Heart left ventricle (tissue), 16 donors: ENCODE measurements around the gene XIRP2. TPM values are rescaled to one million over a fixed set of nuclear protein-coding genes. Genes with fewer than 3 reads are reported as not detected.
A peak's percentile ranks its signal among the peaks of the same experiment; 100 is the strongest.

ENCODE experiments used
- ATAC-seq, 4 donors: fragments of 200-7000 bp; cut with Tn5 transposase; one replicate each; pipeline ENCODE4 v1.9.1; 2020 to 2022; ENCODE audit warnings: moderate library complexity in 4 of 4, mild to moderate bottlenecking in 3 of 4, moderate number of reproducible peaks in 1 of 4
- DNase-seq, 5 donors: peaks; one replicate each; pipeline ENCODE4 v3.0.0-alpha.2; 2020
- H3K27ac ChIP-seq, 12 donors: fragments of 200-600 bp; sonication (generic) in 4 of 12; one replicate each; pipeline versions ENCODE4 v1.5.0 to v1.8.0; 2016 to 2022; ENCODE audit warnings: mild to moderate bottlenecking in 2 of 12
- H3K27me3 ChIP-seq, 9 donors: fragments of 200-600 bp; sonication (generic) in 2 of 9; one replicate each; pipeline versions ENCODE4 v1.5.1 to v1.8.0; 2016 to 2022; ENCODE audit warnings: mild to moderate bottlenecking in 3 of 9
- H3K36me3 ChIP-seq, 9 donors: fragments of 200-600 bp; sonication (generic) in 2 of 9; one replicate each; pipeline versions ENCODE4 v1.5.0 to v1.8.0; 2018 to 2022; ENCODE audit warnings: mild to moderate bottlenecking in 2 of 9
- H3K4me1 ChIP-seq, 12 donors: fragments of 200-600 bp; sonication (generic) in 4 of 12; one replicate each; pipeline versions ENCODE4 v1.5.0 to v1.8.0; 2016 to 2022; ENCODE audit warnings: mild to moderate bottlenecking in 3 of 12
- H3K4me3 ChIP-seq, 12 donors: fragments of 200-600 bp; sonication (generic) in 4 of 12; one replicate each; pipeline versions ENCODE4 v1.5.0 to v1.8.0; 2017 to 2022; ENCODE audit warnings: mild to moderate bottlenecking in 9 of 12, moderate library complexity in 4 of 12
- H3K9me3 ChIP-seq, 12 donors: fragments of 200-600 bp; sonication (generic) in 4 of 12; one replicate each; pipeline versions ENCODE4 v1.5.0 to v1.8.0; 2016 to 2022; ENCODE audit warnings: mild to moderate bottlenecking in 1 of 12
- POLR2A ChIP-seq, 2 donors: fragments of 450-650 bp; IDR thresholded peaks; one replicate each; pipeline ENCODE4 v1.6.1; 2017; ENCODE audit warnings: antibody characterized with exemption in 2 of 2, mild to moderate bottlenecking in 2 of 2, moderate library complexity in 2 of 2
- WGBS, 4 donors: extraction: QIAGEN DNeasy Blood & Tissue Kit in 2 of 4; methylation state at CpG; one replicate each; pipeline versions ENCODE4 v1.1.5 to v1.1.7; 2013 to 2018; 5-methylcytosine and 5-hydroxymethylcytosine counted together
- intact Hi-C, 10 donors: fragments of 100-400 bp; cut with DNase I; formaldehyde crosslinking; loops; one replicate each; pipeline versions ENCODE4 v1.11.1 to v1.14.2; 2022
- polyA plus RNA-seq, 2 donors: library from polyadenylated mRNA; stranded (reverse); fragments of 200-250 nt; gene quantifications; one replicate each; pipeline ENCODE4 v1.2.3, GENCODE V29; 2013
- total RNA-seq, 9 donors: library from RNA; depleted of rRNA in 2 of 9; stranded (reverse); fragments of >200 nt in 2 of 9; fragmentation: NEBNext Ultra II Directional in 3 of 9; extraction: Animal tissue kit (Norgen Biotek cat#: 25700) in 3 of 9; gene quantifications; one replicate each; pipeline versions ENCODE4 v1.1.0 to v1.2.4, GENCODE V29; 2016 to 2023
- TF ChIP-seq, protein P1 (sequence below), 12 donors: fragments of 200-600 bp; sonication (generic) in 4 of 12; IDR thresholded peaks; one replicate each; pipeline versions ENCODE4 v1.5.0 to v1.8.0; 2018 to 2022; ENCODE audit warnings: antibody characterized with exemption in 12 of 12, mild to moderate bottlenecking in 5 of 12
- donor health status: ischemic (EF 13 %, LVEDD 7.1; RV severe dilation, severe dysfunction).
- donor health status: healthy with polysubstance abuse.
- donor health status: DM: no; HTN: yes; CAD: no.
- donor health status: DM: no; HTN: no; CAD: no.
- donor health status: ischemic (EF 25% LVEDD 6.9; RV normal size, moderate dysfunction).
- donor health status: ischemic (EF 25% LVEDD 5.7; RV mildly dilated, moderate dysfunction).
- donor health status: healthy.
- donor health status: DM: yes; HTN: yes; CAD: no.
- donor health status: ischemic (EF 35%, LVEDD 5.7; RV mildly dilated, moderate dysfunction).
- donor health status: nonischemic (EF 11% LVEDD 7.7; RV severe dilation, severe dysfunction).
- donor health status: DM: yes; HTN: yes; CAD: no.
- donor health status: PGD.
- donor health status: ischemic (EF 29% LVEDD 5.4; RV normal size, mild dysfunction).
- donor health status: nonischemic (EF 23%, LVEDD 6.1; RV moderate dilation, normal function).

The XIRP2 gene
- total and polyA plus RNA-seq, 11 donors, result 227 to 2,395 (median 626) TPM

GRCh38 chr2:166895243-166895642 lies 7.0 kb downstream of the XIRP2 start:
- DNase-seq (no peak), ATAC-seq (no peak)
- Histone ChIP-seq H3K4me1 (no peaks in the 10 kb centered on the region), H3K9me3 (no peaks in the 10 kb centered on the region), H3K27me3 (no peaks in the 10 kb centered on the region), H3K27ac (no peak overlapping the region), H3K4me3 (no peak overlapping the region), H3K36me3 (no peaks in the 10 kb centered on the region)
- TF ChIP-seq POLR2A (IDR thresholded peaks at IDR 0.05), result no peak
- TF ChIP-seq, protein P1, sequence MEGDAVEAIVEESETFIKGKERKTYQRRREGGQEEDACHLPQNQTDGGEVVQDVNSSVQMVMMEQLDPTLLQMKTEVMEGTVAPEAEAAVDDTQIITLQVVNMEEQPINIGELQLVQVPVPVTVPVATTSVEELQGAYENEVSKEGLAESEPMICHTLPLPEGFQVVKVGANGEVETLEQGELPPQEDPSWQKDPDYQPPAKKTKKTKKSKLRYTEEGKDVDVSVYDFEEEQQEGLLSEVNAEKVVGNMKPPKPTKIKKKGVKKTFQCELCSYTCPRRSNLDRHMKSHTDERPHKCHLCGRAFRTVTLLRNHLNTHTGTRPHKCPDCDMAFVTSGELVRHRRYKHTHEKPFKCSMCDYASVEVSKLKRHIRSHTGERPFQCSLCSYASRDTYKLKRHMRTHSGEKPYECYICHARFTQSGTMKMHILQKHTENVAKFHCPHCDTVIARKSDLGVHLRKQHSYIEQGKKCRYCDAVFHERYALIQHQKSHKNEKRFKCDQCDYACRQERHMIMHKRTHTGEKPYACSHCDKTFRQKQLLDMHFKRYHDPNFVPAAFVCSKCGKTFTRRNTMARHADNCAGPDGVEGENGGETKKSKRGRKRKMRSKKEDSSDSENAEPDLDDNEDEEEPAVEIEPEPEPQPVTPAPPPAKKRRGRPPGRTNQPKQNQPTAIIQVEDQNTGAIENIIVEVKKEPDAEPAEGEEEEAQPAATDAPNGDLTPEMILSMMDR (IDR thresholded peaks at IDR 0.05), result no peak
- 41 to 63% (median 57%) methylated on average over 2 of the region's 2 CpGs for WGBS, 4 donors
- intact Hi-C loops, result no loop called here

DNA sequence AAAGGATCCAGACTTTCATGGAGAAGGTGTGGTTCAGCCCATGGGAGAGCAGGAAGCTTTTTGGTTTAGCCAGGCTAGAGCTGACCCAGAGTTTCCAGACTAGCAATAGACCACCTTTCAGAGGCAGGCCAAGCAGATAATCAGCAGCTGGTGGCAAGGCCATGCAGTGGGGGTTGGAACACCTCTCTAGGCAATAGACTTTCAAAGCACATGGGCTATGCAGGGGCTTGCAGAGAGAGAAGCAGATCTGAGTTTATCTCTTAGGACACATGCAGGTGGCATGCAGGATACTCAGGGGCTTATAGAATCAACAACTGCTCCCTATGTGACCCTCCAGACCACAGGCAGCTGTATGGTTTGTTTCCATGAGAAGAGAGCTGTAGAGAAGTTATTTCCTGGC lies 9.4 kb downstream of the XIRP2 start:
- Histone ChIP-seq H3K4me3 (no peak overlapping the region), H3K4me1 (no peaks in the 10 kb centered on the region), H3K27ac (no peak overlapping the region), H3K9me3 (no peaks in the 10 kb centered on the region), H3K36me3 (no peaks in the 10 kb centered on the region), H3K27me3 (no peaks in the 10 kb centered on the region)
- intact Hi-C loops, result no loop called here
- DNase-seq, result no peak
- TF ChIP-seq, protein P1 (IDR thresholded peaks at IDR 0.05), result no peak
- TF ChIP-seq POLR2A (IDR thresholded peaks at IDR 0.05), result no peak
- no peak for ATAC-seq

GRCh38 chr2:166899676-166900075 lies 11.4 kb downstream of the XIRP2 start:
- H3K9me3 ChIP-seq, result no peaks in the 10 kb centered on the region
- H3K4me3 ChIP-seq, result no peak overlapping the region
- DNase-seq (no peak), ATAC-seq (no peak)
- intact Hi-C loops, result loop anchor here in 2 of 10 donors (2.0 to 5.0 kb wide), 2 partner anchors 271 to 313 kb away; no protein-coding TSS in a partner anchor
- H3K4me1 ChIP-seq, result no peaks in the 10 kb centered on the region
- no peaks in the 10 kb centered on the region for H3K27me3 ChIP-seq
- H3K27ac ChIP-seq, result no peak overlapping the region
- no peak for TF ChIP-seq POLR2A (IDR thresholded peaks at IDR 0.05)
- TF ChIP-seq, protein P1 (IDR thresholded peaks at IDR 0.05), result no peak
- WGBS, 4 donors, result 90 to 92% (median 91%) methylated on average over 5 of the region's 5 CpGs
- H3K36me3 ChIP-seq, result no peaks in the 10 kb centered on the region

GRCh38 chr2:166900700-166901099 lies 12.4 kb downstream of the XIRP2 start:
- Histone ChIP-seq H3K27ac (no peak overlapping the region), H3K36me3 (no peaks in the 10 kb centered on the region), H3K9me3 (no peaks in the 10 kb centered on the region), H3K27me3 (no peaks in the 10 kb centered on the region), H3K4me3 (no peak overlapping the region), H3K4me1 (no peaks in the 10 kb centered on the region)
- 42 to 60% (median 53%) methylated on average over 2 of the region's 2 CpGs for WGBS, 4 donors
- DNase-seq (no peak), ATAC-seq (peak; percentile 32 to 78 (median 54))
- intact Hi-C loops, result loop anchor here in 2 of 10 donors (2.0 to 5.0 kb wide), 2 partner anchors 272 to 312 kb away; no protein-coding TSS in a partner anchor
- TF ChIP-seq, protein P1 (IDR thresholded peaks at IDR 0.05), result peak in 6 of 12 donors; percentile 8 to 35 (median 18)
- no peak for TF ChIP-seq POLR2A (IDR thresholded peaks at IDR 0.05)
